ENCODE data around the gene PRIMA1. TPM values are rescaled to one million over a fixed set of nuclear protein-coding genes. Genes with fewer than 3 reads are reported as not detected.

The PRIMA1 gene
- polyA plus RNA-seq, 3 donors: not detected

DNA sequence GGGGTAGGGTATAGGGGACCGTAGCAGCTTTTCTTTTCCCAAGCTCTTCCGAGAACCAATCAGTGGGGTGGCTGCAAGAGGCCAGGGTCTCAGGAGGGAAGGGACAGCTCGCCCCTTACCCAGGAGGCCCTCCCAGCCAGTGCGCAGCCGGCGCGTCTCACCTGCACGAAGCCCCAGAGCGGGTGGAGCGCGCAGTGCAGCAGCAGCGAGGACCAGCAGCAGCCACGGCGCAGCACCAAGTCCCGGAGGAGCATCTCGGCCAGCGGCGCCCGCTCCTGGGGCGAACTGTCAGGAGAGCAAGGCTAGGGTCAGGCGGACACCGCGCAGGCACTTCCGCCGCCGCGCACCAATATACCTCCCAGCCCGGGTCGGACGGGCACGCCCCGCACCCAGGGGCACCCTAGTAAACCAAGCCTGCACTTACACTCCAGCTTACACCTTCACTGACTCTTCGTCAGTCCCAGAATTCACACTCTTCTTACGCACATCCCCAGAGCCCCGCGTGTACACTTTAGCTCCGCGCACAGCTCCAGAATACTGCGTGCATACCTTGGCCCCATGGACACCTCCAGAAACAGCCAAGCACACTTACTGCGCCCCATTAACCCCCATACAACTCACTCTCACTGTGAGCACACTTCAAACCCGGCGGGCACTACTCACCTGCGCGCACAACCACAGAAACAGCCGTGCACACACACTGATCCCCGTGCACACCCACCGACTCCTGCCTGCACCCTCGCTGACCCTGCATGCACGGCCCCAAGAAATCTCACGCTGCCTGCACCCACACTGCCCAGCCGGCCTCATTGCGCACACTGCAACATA, 606 bp downstream of the PRIMA1 start:
- Histone ChIP-seq H3K4me3 (replicated peaks in 1 of 3; ENCODE audit: low read depth in 2 of 3, low read length in 3 of 3) (no peak overlapping the region), H3K4me1 (ENCODE audit: control insufficient read depth in 1 of 2, insufficient read depth in 2 of 2, low read length in 2 of 2) (no peaks in the 10 kb centered on the region), H2AFZ (ENCODE audit: insufficient read depth, low read depth, low read length, poor library complexity, severe bottlenecking) (no peak overlapping the region), H4K20me1 (ENCODE audit: insufficient read depth, low read length) (no peaks in the 10 kb centered on the region), H3K4me2 (replicated peaks; ENCODE audit: extremely low read depth, low read length, poor library complexity, severe bottlenecking) (no peak overlapping the region), H3K27me3 (ENCODE audit: control insufficient read depth in 2 of 2, insufficient read depth in 2 of 2, low read length in 2 of 2) (peaks cover 22 to 50% of the 10 kb centered on the region in 2 donors), H3K36me3 (replicated peaks in 1 of 2; ENCODE audit: control insufficient read depth in 1 of 2, insufficient read depth in 2 of 2, low read length in 2 of 2) (no peaks in the 10 kb centered on the region), H3K9me3 (replicated peaks in 1 of 2; ENCODE audit: control insufficient read depth in 1 of 2, insufficient read depth in 1 of 2, low read length in 2 of 2) (peaks cover 0 to 16% of the 10 kb centered on the region in 2 donors), H3K27ac (ENCODE audit: low read depth in 1 of 2, low read length in 2 of 2) (no peak overlapping the region), H3K79me2 (ENCODE audit: insufficient read depth, low read length) (no peaks in the 10 kb centered on the region), H3K9ac (ENCODE audit: insufficient read depth, low read length, poor library complexity, severe bottlenecking) (no peak overlapping the region)
- Mint-ChIP-seq H3K36me3 (no peaks in the 10 kb centered on the region), H3K27me3 (ENCODE audit: low read depth in 3 of 3) (peaks cover 48 to 69% (median 55%) of the 10 kb centered on the region in 3 donors), H3K4me1 (no peaks in the 10 kb centered on the region), H3K27ac (peak overlapping the region in 1 of 7 donors; percentile 32), H3K9me3 (peaks cover 0 to 11% (median 4%) of the 10 kb centered on the region in 7 donors), H3K4me3 (peak overlapping the region in 1 of 2 donors; percentile 86)
- intact Hi-C loops (cut with micrococcal nuclease): no loop called here
- WGBS (ENCODE audit: insufficient coverage): 6% methylated on average over 52 of the region's 52 CpGs
- DNase-seq: no peak
- TF ChIP-seq, protein P1, sequence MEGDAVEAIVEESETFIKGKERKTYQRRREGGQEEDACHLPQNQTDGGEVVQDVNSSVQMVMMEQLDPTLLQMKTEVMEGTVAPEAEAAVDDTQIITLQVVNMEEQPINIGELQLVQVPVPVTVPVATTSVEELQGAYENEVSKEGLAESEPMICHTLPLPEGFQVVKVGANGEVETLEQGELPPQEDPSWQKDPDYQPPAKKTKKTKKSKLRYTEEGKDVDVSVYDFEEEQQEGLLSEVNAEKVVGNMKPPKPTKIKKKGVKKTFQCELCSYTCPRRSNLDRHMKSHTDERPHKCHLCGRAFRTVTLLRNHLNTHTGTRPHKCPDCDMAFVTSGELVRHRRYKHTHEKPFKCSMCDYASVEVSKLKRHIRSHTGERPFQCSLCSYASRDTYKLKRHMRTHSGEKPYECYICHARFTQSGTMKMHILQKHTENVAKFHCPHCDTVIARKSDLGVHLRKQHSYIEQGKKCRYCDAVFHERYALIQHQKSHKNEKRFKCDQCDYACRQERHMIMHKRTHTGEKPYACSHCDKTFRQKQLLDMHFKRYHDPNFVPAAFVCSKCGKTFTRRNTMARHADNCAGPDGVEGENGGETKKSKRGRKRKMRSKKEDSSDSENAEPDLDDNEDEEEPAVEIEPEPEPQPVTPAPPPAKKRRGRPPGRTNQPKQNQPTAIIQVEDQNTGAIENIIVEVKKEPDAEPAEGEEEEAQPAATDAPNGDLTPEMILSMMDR (IDR thresholded peaks at IDR 0.05): no peak

DNA sequence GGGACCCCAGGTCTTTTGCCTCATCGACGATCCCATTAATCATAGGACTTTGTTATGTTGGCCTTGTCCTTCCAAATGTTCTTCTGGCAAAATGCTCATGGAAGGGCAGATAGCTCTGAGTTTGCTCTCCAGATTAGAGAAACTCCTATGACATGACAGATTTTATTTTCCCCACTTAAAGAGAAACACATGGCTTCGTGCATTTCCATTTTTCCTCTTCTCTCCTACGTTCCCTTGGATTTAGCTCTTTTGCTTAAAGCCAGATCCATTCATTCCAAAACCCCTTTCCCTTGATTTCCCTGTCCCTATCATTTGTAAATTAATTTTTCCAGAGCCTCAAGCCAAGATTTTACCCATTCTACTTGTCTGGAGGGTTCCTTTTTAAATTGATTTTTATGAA, 2.9 kb downstream of the PRIMA1 start:
- H3K4me3 Mint-ChIP-seq: peak overlapping the region in 1 of 2 donors; percentile 11
- peaks cover 17 to 46% of the 10 kb centered on the region in 2 donors for H3K27me3 ChIP-seq (ENCODE audit: control insufficient read depth in 2 of 2, insufficient read depth in 2 of 2, low read length in 2 of 2)
- H3K4me1 Mint-ChIP-seq: no peaks in the 10 kb centered on the region
- TF ChIP-seq, protein P1 (IDR thresholded peaks at IDR 0.05): no peak
- H3K36me3 ChIP-seq (replicated peaks in 1 of 2; ENCODE audit: control insufficient read depth in 1 of 2, insufficient read depth in 2 of 2, low read length in 2 of 2): no peaks in the 10 kb centered on the region
- H3K4me1 ChIP-seq (ENCODE audit: control insufficient read depth in 1 of 2, insufficient read depth in 2 of 2, low read length in 2 of 2): no peaks in the 10 kb centered on the region
- intact Hi-C loops (cut with micrococcal nuclease): no loop called here
- H3K4me2 ChIP-seq (replicated peaks; ENCODE audit: extremely low read depth, low read length, poor library complexity, severe bottlenecking): no peak overlapping the region
- 87% methylated on average over 4 of the region's 4 CpGs for WGBS (ENCODE audit: insufficient coverage)
- no peak overlapping the region for H3K9ac ChIP-seq (ENCODE audit: insufficient read depth, low read length, poor library complexity, severe bottlenecking)
- H4K20me1 ChIP-seq (ENCODE audit: insufficient read depth, low read length): no peaks in the 10 kb centered on the region
- no peak overlapping the region for H3K27ac ChIP-seq (ENCODE audit: low read depth in 1 of 2, low read length in 2 of 2)
- H3K27me3 Mint-ChIP-seq (ENCODE audit: low read depth in 3 of 3): peaks cover 47 to 53% (median 47%) of the 10 kb centered on the region in 3 donors
- no peaks in the 10 kb centered on the region for H3K36me3 Mint-ChIP-seq
- no peak overlapping the region for H3K4me3 ChIP-seq (replicated peaks in 1 of 3; ENCODE audit: low read depth in 2 of 3, low read length in 3 of 3)
- peaks cover 0 to 13% of the 10 kb centered on the region in 2 donors for H3K9me3 ChIP-seq (replicated peaks in 1 of 2; ENCODE audit: control insufficient read depth in 1 of 2, insufficient read depth in 1 of 2, low read length in 2 of 2)
- peaks cover 0 to 11% (median 4%) of the 10 kb centered on the region in 7 donors for H3K9me3 Mint-ChIP-seq
- H3K27ac Mint-ChIP-seq: no peak overlapping the region
- no peaks in the 10 kb centered on the region for H3K79me2 ChIP-seq (ENCODE audit: insufficient read depth, low read length)
- H2AFZ ChIP-seq (ENCODE audit: insufficient read depth, low read depth, low read length, poor library complexity, severe bottlenecking): no peak overlapping the region
- no peak for DNase-seq
